Liver (tissue), 9 donors: ENCODE results near the gene MGAT4A. TPM values are rescaled to one million over a fixed set of nuclear protein-coding genes. Genes with fewer than 3 reads are reported as not detected.

Source experiments
- DNase-seq: peaks from one replicate; pipeline ENCODE4 v3.0.0-alpha.2; 2017; ENCODE audit warnings: low spot score
- H3K27ac ChIP-seq, 2 donors: one replicate each; pipeline ENCODE4 v1.7.0; 2013; ENCODE audit warnings: inconsistent platforms in 2 of 2, low read length in 2 of 2, control low read depth in 1 of 2, low read depth in 1 of 2, mild to moderate bottlenecking in 1 of 2
- H3K27me3 ChIP-seq, 4 donors: one replicate each; pipeline versions ENCODE4 v1.6.1 to v1.7.0; 2013; ENCODE audit warnings: low read length in 3 of 4, inconsistent platforms in 1 of 4, mild to moderate bottlenecking in 1 of 4, moderate library complexity in 1 of 4; ENCODE audit not compliant: control insufficient read depth in 4 of 4, insufficient read depth in 4 of 4
- H3K36me3 ChIP-seq, 4 donors: one replicate each; pipeline versions ENCODE4 v1.6.1 to v1.7.0; 2013; ENCODE audit warnings: low read length in 3 of 4, mild to moderate bottlenecking in 3 of 4, low read depth in 1 of 4, moderate library complexity in 1 of 4; ENCODE audit not compliant: control insufficient read depth in 4 of 4, insufficient read depth in 3 of 4
- H3K4me1 ChIP-seq, 4 donors: one replicate each; pipeline versions ENCODE4 v1.6.1 to v1.7.0; 2013; ENCODE audit warnings: low read length in 3 of 4, mild to moderate bottlenecking in 3 of 4, moderate library complexity in 1 of 4; ENCODE audit not compliant: control insufficient read depth in 4 of 4, insufficient read depth in 4 of 4
- H3K4me3 ChIP-seq, 3 donors: one replicate each; pipeline versions ENCODE4 v1.6.1 to v1.7.0; 2013; ENCODE audit warnings: low read length in 3 of 3, control low read depth in 1 of 3, low read depth in 1 of 3, mild to moderate bottlenecking in 1 of 3
- H3K9ac ChIP-seq, 2 donors: one replicate each; pipeline ENCODE4 v1.7.0; 2013; ENCODE audit warnings: low read length in 2 of 2, mild to moderate bottlenecking in 2 of 2, moderate library complexity in 2 of 2, control low read depth in 1 of 2, low read depth in 1 of 2
- H3K9me3 ChIP-seq, 4 donors: one replicate each; pipeline versions ENCODE4 v1.6.1 to v1.7.0; 2013; ENCODE audit warnings: low read length in 3 of 4; ENCODE audit not compliant: control insufficient read depth in 4 of 4
- CTCF ChIP-seq: fragments of 150-350 bp; IDR thresholded peaks from 2 replicates; pipeline ENCODE4 v1.5.1; 2017; ENCODE audit warnings: improper control_type of control experiment, low read depth, low read length; ENCODE audit not compliant: missing input control
- EGR1 ChIP-seq, 2 donors: IDR thresholded peaks; 2 replicates each; pipeline ENCODE4 v1.6.1; 2016 to 2018; ENCODE audit warnings: antibody characterized with exemption in 2 of 2, low read depth in 2 of 2
- FOXA1 ChIP-seq: IDR thresholded peaks from 2 replicates; pipeline ENCODE4 v1.6.1; 2016; ENCODE audit warnings: antibody characterized with exemption
- FOXA2 ChIP-seq: IDR thresholded peaks from 2 replicates; pipeline ENCODE4 v1.6.1; 2016; ENCODE audit warnings: antibody characterized with exemption
- GABPA ChIP-seq, 2 donors: IDR thresholded peaks in 1 of 2; conservative IDR thresholded peaks in 1 of 2; 2 replicates each; pipeline ENCODE4 v1.6.1; 2016; ENCODE audit warnings: antibody characterized with exemption in 2 of 2, mild to moderate bottlenecking in 1 of 2, moderate library complexity in 1 of 2
- HNF4A ChIP-seq, 2 donors: conservative IDR thresholded peaks; 2 replicates each; pipeline ENCODE4 v1.6.1; 2016; ENCODE audit warnings: antibody characterized with exemption in 2 of 2, mild to moderate bottlenecking in 2 of 2
- HNF4G ChIP-seq: IDR thresholded peaks from 2 replicates; pipeline ENCODE4 v1.6.1; 2016; ENCODE audit warnings: antibody characterized with exemption
- JUND ChIP-seq, 2 donors: IDR thresholded peaks; 2 replicates each; pipeline ENCODE4 v1.6.1; 2016; ENCODE audit warnings: antibody characterized with exemption in 2 of 2
- NR2F2 ChIP-seq: IDR thresholded peaks from 2 replicates; pipeline ENCODE4 v1.6.1; 2016; ENCODE audit warnings: antibody characterized with exemption
- RAD21 ChIP-seq, 2 donors: IDR thresholded peaks; 2 replicates each; pipeline ENCODE4 v1.6.1; 2016; ENCODE audit warnings: antibody characterized with exemption in 2 of 2, mild to moderate bottlenecking in 2 of 2
- REST ChIP-seq: IDR thresholded peaks from 2 replicates; pipeline ENCODE4 v1.6.1; 2016; ENCODE audit warnings: antibody characterized with exemption, mild to moderate bottlenecking
- SP1 ChIP-seq: IDR thresholded peaks from 2 replicates; pipeline ENCODE4 v1.6.1; 2018; ENCODE audit warnings: antibody characterized with exemption, mild to moderate bottlenecking
- TAF1 ChIP-seq: conservative IDR thresholded peaks from 2 replicates; pipeline ENCODE4 v1.6.1; 2016; ENCODE audit warnings: antibody characterized with exemption, mild to moderate bottlenecking
- YY1 ChIP-seq: IDR thresholded peaks from 2 replicates; pipeline ENCODE4 v1.6.1; 2016; ENCODE audit warnings: antibody characterized with exemption, mild to moderate bottlenecking
- ZBTB33 ChIP-seq: IDR thresholded peaks from 2 replicates; pipeline ENCODE4 v1.6.1; 2016; ENCODE audit warnings: antibody characterized with exemption
- WGBS: extraction: QIAGEN DNeasy Blood & Tissue Kit; methylation state at CpG from one replicate; pipeline ENCODE4 v1.1.7; 2013; 5-methylcytosine and 5-hydroxymethylcytosine counted together
- polyA plus RNA-seq, 2 donors: library from polyadenylated mRNA; stranded (reverse) in 1 of 2; unstranded in 1 of 2; fragments of 200-250 nt in 1 of 2; fragments of >200 nt in 1 of 2; fragmentation: Nextera tagmentation in 1 of 2; extraction: Ambion mirVana in 1 of 2; gene quantifications; one replicate each; pipeline versions ENCODE4 v1.2.1 to v1.2.3, GENCODE V29; 2013 to 2015
- total RNA-seq, 2 donors: library from RNA; depleted of rRNA; stranded (reverse); fragments of >200 nt; gene quantifications; one replicate each; pipeline ENCODE4 v1.2.3, GENCODE V29; 2014
- donor health status: healthy.
- donor health status: healthy.
- donor health status: healthy.
- donor health status: healthy.
- donor health status: healthy.

MGAT4A gene
- total and polyA plus RNA-seq, 4 donors = 2.7 to 17.3 (median 5.4) TPM

- Histone ChIP-seq H3K4me3 (no peak overlapping the region), H3K4me1 (no peaks in the 10 kb centered on the region), H3K9ac (no peak overlapping the region), H3K36me3 (peaks cover 0 to 6% (median 3%) of the 10 kb centered on the region in 4 donors), H3K27me3 (no peaks in the 10 kb centered on the region), H3K9me3 (no peaks in the 10 kb centered on the region), H3K27ac (no peak overlapping the region)
- WGBS = 90% methylated on average over 5 of the region's 5 CpGs
- no peak for TF ChIP-seq NR2F2
- TF ChIP-seq HNF4G = no peak
- TF ChIP-seq EGR1 (IDR thresholded peaks at IDR 0.05; ENCODE audit: low read depth in 2 of 2) = no peak
- TF ChIP-seq YY1 = no peak
- DNase-seq = no peak
Observed at GRCh38 chr2:98643496-98644100, 87.3 kb downstream of the MGAT4A start.

- no peaks in the 10 kb centered on the region for H3K4me1 ChIP-seq
- no peak overlapping the region for H3K27ac ChIP-seq
- no peaks in the 10 kb centered on the region for H3K27me3 ChIP-seq
- no peaks in the 10 kb centered on the region for H3K9me3 ChIP-seq
- WGBS = 79% methylated on average over 10 of the region's 10 CpGs
- no peak for DNase-seq
- H3K36me3 ChIP-seq = peaks cover 0 to 18% (median 7%) of the 10 kb centered on the region in 4 donors
- no peak for TF ChIP-seq CTCF
- no peak for TF ChIP-seq FOXA1
- TF ChIP-seq GABPA (IDR thresholded peaks at IDR 0.05 in 1 of 2, conservative IDR thresholded peaks at IDR 0.05 in 1 of 2) = no peak
- no peak for TF ChIP-seq FOXA2
- no peak for TF ChIP-seq HNF4G
- no peak overlapping the region for H3K9ac ChIP-seq
- H3K4me3 ChIP-seq = no peak overlapping the region
Observed at GRCh38 chr2:98637401-98638147, 93.4 kb downstream of the MGAT4A start.

- DNase-seq = no peak
- Histone ChIP-seq H3K4me3 (no peak overlapping the region), H3K9ac (peak overlapping the region in 1 of 2 donors; percentile 12), H3K4me1 (no peaks in the 10 kb centered on the region), H3K27me3 (no peaks in the 10 kb centered on the region), H3K36me3 (peaks cover 0 to 15% (median 8%) of the 10 kb centered on the region in 4 donors), H3K27ac (no peak overlapping the region), H3K9me3 (no peaks in the 10 kb centered on the region)
- WGBS = 85% methylated on average over 9 of the region's 9 CpGs
- TF ChIP-seq CTCF = no peak
- no peak for TF ChIP-seq ZBTB33
- no peak for TF ChIP-seq TAF1
- TF ChIP-seq SP1 = no peak
- no peak for TF ChIP-seq EGR1 (IDR thresholded peaks at IDR 0.05; ENCODE audit: low read depth in 2 of 2)
- no peak for TF ChIP-seq FOXA1
- TF ChIP-seq HNF4G = no peak
- TF ChIP-seq JUND (IDR thresholded peaks at IDR 0.05) = no peak
- no peak for TF ChIP-seq FOXA2
- TF ChIP-seq HNF4A (conservative IDR thresholded peaks at IDR 0.05) = no peak
- TF ChIP-seq REST = no peak
- no peak for TF ChIP-seq RAD21 (IDR thresholded peaks at IDR 0.05)
Observed at GRCh38 chr2:98634406-98635092, 96.4 kb downstream of the MGAT4A start.
